Measurements from ENCODE around the gene ELOVL6. TPM values are rescaled to one million over a fixed set of nuclear protein-coding genes. Genes with fewer than 3 reads are reported as not detected.

The ELOVL6 gene
- total and polyA plus RNA-seq, 8 donors: 3.2 to 27.9 (median 4.4) TPM

- 67 to 79% (median 76%) methylated on average over 2 of the region's 2 CpGs for WGBS, 5 donors
- no peak for DNase-seq
- no peaks in the 10 kb centered on the region for H3K36me3 ChIP-seq
- peaks cover 0 to 11% (median 0%) of the 10 kb centered on the region in 4 donors for H3K4me1 ChIP-seq
- no peak overlapping the region for H3K27ac ChIP-seq
- no peaks in the 10 kb centered on the region for H3K27me3 ChIP-seq
- intact Hi-C loops (cut with DNase I; ENCODE audit: low total_unique reads): no loop called here
- H3K4me3 ChIP-seq: no peak overlapping the region
- TF ChIP-seq POLR2A (IDR thresholded peaks at IDR 0.05) (no peak), POLR2AphosphoS5 (IDR thresholded peaks at IDR 0.05) (no peak), EP300 (IDR thresholded peaks at IDR 0.05) (no peak), CTCF (IDR thresholded peaks at IDR 0.05) (no peak)
- no peaks in the 10 kb centered on the region for H3K9me3 ChIP-seq
Measured at GRCh38 chr4:110135076-110135475, 63.3 kb downstream of the ELOVL6 start.

- Histone ChIP-seq H3K4me3 (no peak overlapping the region), H3K9me3 (no peaks in the 10 kb centered on the region), H3K27me3 (no peaks in the 10 kb centered on the region), H3K4me1 (peaks cover 0 to 11% (median 0%) of the 10 kb centered on the region in 4 donors), H3K36me3 (no peaks in the 10 kb centered on the region), H3K27ac (peak overlapping the region in 1 of 5 donors; percentile 4)
- DNase-seq: no peak
- WGBS, 5 donors: 88 to 98% (median 92%) methylated on average over 3 of the region's 3 CpGs
- intact Hi-C loops (cut with DNase I; ENCODE audit: low total_unique reads): no loop called here
- TF ChIP-seq CTCF (IDR thresholded peaks at IDR 0.05) (no peak), EP300 (IDR thresholded peaks at IDR 0.05) (no peak), POLR2AphosphoS5 (IDR thresholded peaks at IDR 0.05) (no peak), POLR2A (IDR thresholded peaks at IDR 0.05) (no peak)
Measured at GRCh38 chr4:110134269-110134869, 64.0 kb downstream of the ELOVL6 start.

GRCh38 chr4:110132816-110133719, 65.3 kb downstream of the ELOVL6 start:
- Histone ChIP-seq H3K36me3 (no peaks in the 10 kb centered on the region), H3K9me3 (no peaks in the 10 kb centered on the region), H3K27ac (peak overlapping the region in 3 of 5 donors; percentile 28 to 73 (median 62)), H3K4me1 (peaks cover 0 to 11% (median 0%) of the 10 kb centered on the region in 4 donors), H3K4me3 (no peak overlapping the region), H3K27me3 (no peaks in the 10 kb centered on the region)
- TF ChIP-seq POLR2AphosphoS5 (IDR thresholded peaks at IDR 0.05) (peak in 2 of 3 donors; percentile 11 to 14), EP300 (IDR thresholded peaks at IDR 0.05) (no peak), CTCF (IDR thresholded peaks at IDR 0.05) (no peak)
- WGBS, 5 donors: 59 to 71% (median 66%) methylated on average over 6 of the region's 6 CpGs
- peak in 1 of 2 donors; percentile 46 for DNase-seq
- intact Hi-C loops (cut with DNase I; ENCODE audit: low total_unique reads): no loop called here

GRCh38 chr4:110131916-110132315, 66.5 kb downstream of the ELOVL6 start:
- peak overlapping the region in 1 of 5 donors; percentile 57 for H3K27ac ChIP-seq
- H3K27me3 ChIP-seq: no peaks in the 10 kb centered on the region
- peaks cover 0 to 11% (median 0%) of the 10 kb centered on the region in 4 donors for H3K4me1 ChIP-seq
- intact Hi-C loops (cut with DNase I; ENCODE audit: low total_unique reads): no loop called here
- no peak overlapping the region for H3K4me3 ChIP-seq
- WGBS, 5 donors: 36 to 69% (median 51%) methylated on average over 3 of the region's 3 CpGs
- H3K36me3 ChIP-seq: no peaks in the 10 kb centered on the region
- TF ChIP-seq POLR2AphosphoS5 (IDR thresholded peaks at IDR 0.05): peak in 2 of 3 donors; percentile 4 to 5
- no peak for TF ChIP-seq POLR2A (IDR thresholded peaks at IDR 0.05)
- H3K9me3 ChIP-seq: no peaks in the 10 kb centered on the region
- DNase-seq: no peak

Data from stomach (tissue), 9 donors.